GM19025 (cell line): ENCODE measurements around the gene NRXN3.

Source experiments
- ATAC-seq: cut with Tn5 transposase; IDR thresholded peaks from one replicate; pipeline ENCODE4 v1.9.1; 2021; ENCODE audit warnings: mild to moderate bottlenecking, low read depth, moderate library complexity; ENCODE audit not compliant: unreplicated experiment

NRXN3 gene

DNA sequence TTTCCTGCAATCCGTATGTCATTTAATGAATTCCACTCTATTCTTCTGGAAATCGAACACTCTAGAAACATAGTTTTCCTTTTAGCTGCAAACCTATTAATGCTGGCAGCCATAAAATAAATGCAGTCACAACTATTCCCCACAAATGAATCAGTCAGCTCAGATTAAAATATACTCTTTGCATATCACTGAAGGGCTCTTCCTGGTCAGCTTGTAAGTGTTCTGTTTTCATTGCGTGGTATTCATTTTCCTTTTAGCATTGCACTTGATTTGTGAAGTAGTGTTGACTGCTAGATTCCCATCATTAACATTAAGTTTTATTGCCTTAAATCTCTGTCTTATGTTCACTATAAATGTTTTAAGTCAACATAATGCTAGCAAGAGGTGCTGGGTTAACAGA lies 1355.2 kb downstream of the NRXN3 start:
- no peak for ATAC-seq

DNA sequence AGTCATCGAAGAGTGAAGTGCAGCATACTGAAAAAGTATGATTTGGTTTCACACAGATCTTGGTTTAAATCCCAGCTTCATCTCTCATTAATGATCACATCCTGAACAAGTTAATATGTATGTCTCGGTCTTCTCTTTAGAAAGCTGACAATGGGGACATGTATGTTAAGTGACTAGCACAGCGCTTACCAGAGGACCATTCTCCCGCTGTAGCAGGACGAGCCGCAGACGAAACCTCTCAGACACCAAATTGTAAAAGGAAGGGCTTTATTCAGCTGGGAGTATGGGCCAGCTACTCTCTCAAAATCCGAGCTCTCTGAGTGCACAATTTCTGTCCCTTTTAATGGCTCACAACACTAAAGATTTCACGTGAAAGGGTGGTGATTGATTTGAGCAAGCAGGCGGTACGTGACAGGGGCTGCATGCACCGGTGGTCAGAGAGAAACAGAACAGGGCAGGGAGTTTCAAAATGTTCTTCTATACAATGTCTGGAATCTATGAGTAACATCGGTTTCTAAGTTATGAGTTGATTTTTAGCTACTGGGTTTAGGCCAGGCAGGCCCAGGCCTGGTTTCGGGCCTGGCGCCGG lies 1358.7 kb downstream of the NRXN3 start:
- ATAC-seq: no peak

DNA sequence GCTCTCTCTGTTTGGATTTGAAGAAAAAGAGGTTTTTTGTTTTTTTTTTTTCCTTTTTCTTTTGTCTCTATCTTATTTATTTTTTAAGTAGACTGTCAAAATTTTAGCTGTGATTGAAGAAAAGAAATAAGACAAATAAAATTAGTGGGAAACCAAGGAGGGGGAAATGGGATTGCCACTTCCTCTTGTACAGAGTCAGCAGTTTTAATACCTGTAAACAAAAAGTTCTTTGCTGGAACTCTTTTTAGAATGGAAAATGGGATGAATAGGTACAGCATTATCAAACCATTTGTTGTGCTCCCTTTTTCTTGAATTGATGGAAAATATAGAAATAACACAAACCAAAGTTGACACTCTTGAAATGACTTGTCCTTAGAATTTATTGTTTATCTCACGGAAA lies 1360.4 kb downstream of the NRXN3 start:
- no peak for ATAC-seq

DNA sequence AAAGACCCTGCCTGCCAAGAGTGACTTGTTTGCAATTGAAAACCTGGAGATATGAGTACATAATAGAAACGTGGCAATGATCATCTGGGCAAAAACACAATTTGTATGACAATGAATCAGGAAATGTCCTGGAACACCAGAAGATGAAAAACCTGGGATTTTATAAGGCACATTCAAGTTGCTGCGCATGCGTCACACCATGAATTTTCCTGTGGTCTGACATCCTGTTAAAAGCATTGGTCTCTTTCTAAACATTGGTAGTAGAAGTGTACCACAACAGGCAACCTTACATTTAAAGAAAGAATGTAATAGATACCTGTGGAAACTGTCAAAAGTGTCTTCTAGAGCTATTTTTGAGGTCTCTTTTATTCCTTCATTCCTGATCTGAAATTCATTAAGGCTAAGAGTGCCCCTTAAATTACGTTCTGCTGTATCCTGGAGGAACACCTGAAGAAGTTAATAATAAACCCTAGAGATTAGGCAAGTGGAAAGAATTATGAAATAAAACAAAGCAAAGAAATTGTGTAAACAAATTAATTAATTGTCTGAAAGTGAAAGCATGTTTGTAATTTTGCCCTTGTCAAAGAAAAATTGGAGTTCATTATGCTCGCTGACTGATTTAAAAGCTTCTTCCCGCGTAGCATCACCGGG lies 1364.7 kb downstream of the NRXN3 start:
- no peak for ATAC-seq

DNA sequence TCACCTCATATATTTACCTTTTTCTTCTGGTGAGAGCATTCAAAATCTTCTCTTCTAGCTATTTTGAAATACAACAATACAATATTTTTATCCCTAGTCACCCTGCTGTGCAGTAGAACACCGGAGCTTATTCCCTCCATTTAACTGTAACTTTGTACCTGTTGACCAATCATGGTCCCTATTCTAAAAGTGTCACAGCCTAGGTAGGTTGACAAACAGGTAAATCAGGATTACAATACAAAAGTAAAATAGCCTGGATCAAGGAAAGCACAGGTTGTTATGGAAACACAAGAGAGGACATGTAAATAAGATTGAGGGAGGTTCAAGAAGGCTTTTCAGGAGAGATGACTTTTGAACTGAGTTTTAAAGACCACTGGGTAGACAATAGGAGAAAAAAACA lies 1370.2 kb downstream of the NRXN3 start:
- no peak for ATAC-seq

DNA sequence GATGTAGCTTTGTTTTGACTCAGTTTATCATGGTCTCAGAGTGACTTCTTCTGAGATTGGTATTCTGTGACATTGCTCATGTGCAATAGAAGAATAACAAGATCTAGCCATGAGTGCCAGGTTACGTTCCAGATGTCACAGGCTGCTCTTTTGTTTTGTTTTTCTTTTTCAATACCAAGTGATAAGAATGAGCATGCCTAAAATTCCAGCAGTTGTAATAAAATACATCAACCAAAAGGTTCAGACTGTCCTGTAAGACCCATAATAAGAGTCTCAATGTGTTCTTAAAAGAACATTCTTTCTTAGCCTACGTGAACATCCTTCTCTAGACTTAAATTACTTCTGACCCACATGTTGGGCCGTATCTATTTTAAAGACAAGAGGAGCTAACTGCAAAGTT lies 1371.9 kb downstream of the NRXN3 start:
- no peak for ATAC-seq

DNA sequence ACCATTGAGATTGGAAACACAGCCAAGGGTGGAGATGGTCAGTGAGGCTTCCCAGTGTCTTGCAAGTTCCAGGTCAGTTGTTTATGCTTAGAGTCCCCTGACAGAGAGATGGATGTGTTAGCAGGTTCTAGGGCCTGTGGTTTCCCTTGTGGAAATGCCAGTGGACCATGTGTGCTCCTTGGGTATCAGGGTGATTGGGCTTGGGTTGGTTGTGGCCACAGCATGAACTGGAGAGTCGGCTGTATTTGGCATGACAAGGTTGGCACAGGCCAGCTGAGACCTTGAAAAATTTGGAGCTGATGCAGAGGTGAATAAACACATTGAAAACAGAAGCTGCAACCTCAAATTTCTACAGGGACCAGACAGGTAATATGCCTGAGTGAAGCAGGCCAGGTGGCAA lies 1373.2 kb downstream of the NRXN3 start:
- no peak for ATAC-seq

GRCh38 chr14:79543967-79544697 lies 1374.0 kb downstream of the NRXN3 start:
- no peak for ATAC-seq

DNA sequence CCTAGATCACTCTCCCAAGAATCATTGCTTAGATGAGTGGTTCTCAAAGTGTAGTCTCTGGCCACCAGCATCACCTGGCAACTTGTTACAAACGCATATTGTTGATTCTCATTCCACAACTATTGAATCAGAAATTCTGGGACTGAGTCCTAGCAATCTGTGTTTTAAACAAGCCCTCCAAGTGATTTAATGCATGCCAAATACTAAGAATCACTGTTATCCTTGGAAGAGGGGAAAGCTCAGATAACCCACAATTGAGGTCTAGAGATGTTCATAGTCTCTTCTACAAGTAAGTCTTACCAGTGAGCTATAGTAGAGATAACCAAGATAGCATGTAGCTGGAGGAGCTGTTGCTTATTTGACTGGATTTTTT lies 1374.5 kb downstream of the NRXN3 start:
- ATAC-seq: no peak

DNA sequence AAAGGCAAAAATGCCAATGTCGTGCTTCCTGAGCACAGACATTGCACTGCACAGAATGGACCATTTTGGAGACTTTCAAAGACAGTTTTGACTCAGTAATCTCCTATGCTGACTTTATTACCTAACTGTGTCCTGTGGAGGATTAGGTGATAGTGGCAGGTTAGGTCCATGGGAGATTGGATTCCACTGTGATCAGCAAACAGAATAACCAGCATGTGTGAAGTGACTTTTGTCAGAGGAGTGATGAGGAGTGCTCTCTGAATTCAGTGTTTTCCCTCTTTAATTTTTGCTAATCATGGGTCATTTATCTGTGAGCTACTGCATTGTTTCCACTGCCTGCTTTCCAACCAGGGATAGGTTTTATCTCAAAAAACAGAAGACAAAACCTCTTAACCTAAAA lies 1378.7 kb downstream of the NRXN3 start:
- ATAC-seq: no peak

GRCh38 chr14:79549515-79549914 lies 1379.3 kb downstream of the NRXN3 start:
- no peak for ATAC-seq

DNA sequence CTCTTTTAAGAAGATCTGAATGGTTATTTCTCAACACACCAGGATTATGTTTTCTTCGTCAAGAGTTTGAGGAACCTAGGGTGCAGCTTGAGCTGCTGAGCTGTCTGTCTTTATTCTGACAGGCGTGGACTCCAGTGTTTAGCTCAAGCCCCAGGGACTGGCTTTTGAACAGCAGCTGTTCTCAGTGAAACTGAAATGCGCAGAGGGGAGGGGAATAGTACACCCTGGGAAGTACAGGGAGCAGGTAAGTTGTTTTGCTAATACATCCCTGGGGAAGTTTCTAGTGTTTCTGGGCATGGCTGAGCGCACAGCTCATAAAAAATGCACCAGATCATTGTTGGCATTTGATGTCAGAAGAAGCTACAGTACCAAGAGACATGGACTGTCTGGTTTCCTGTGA lies 1381.3 kb downstream of the NRXN3 start:
- no peak for ATAC-seq

DNA sequence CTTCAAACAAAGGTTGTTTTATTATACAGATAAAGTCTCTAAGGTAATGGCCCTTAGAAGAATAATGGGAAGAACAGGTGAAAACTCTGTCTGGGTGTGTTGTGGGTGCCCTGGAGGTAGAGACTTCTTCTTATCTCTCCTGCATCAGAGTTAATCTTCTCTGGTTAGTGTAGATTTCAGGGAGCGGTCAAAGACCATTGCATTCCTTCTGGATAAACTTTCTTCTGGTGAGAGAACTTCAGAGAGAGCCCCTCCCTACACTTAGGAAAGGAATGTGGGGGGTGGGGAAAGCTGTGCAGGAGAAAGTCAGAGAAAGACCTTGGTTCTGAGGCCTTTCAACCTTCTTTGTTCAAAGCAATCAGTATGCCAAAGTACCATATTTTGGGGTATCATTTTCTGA lies 1382.6 kb downstream of the NRXN3 start:
- ATAC-seq: no peak

DNA sequence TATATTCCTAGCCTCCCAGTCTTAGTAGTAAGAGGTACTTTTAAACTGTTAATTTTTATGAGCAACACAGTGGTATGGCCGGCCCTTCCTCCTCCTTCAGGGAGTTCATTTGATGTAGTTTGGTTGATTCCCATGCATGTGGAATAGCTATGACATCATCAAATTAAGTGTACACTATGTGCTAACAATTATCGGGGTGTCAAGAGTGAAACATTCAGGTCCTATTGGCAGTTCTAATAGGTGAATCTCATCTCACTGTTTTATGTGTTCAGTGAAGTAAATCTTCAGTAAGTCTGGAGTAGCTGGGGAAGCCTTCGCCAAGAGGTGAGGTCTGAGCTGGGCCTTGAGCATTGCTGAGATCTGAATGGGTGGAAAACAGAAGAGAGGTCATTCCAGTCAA lies 1384.6 kb downstream of the NRXN3 start:
- no peak for ATAC-seq

GRCh38 chr14:79555429-79555828 lies 1385.3 kb downstream of the NRXN3 start:
- ATAC-seq: no peak

DNA sequence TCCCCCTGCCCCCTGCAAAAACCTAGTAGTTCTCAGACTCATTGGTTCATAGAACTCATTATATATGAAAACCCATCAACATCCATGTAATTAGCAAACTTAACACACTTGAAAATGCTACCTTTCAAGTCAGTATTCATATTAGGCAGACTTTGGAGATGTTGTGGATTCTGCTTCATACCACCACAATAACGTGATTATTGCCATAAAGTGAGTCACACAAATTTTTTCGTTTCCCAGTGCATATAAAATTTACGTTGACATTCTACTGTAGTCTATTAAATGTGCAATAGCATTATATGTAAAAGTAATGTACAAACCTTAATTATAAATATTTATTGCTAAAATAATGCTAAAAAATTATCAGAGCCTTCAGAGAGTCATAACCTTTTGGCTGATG lies 1387.1 kb downstream of the NRXN3 start:
- no peak for ATAC-seq

DNA sequence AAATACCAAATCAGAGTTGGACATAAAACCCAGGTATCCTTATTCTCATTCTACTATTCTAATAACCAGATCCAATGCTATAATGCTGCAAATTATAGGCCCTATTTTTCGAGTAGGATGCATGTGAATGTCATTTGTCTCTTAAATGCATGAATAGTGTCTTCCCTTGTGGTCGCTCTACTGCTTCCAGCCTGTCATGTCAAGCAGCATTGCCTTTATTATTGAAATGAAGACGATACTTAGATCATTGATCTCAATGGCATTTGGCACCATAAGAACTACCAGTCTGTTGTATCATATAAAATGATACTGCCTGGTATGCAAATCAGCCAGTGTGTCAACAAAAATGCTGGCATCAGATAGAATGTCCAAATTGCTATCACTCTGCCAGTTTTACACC lies 1392.0 kb downstream of the NRXN3 start:
- ATAC-seq: no peak

GRCh38 chr14:79564371-79564770 lies 1394.2 kb downstream of the NRXN3 start:
- no peak for ATAC-seq

GRCh38 chr14:79567306-79567705 lies 1397.1 kb downstream of the NRXN3 start:
- ATAC-seq: no peak

DNA sequence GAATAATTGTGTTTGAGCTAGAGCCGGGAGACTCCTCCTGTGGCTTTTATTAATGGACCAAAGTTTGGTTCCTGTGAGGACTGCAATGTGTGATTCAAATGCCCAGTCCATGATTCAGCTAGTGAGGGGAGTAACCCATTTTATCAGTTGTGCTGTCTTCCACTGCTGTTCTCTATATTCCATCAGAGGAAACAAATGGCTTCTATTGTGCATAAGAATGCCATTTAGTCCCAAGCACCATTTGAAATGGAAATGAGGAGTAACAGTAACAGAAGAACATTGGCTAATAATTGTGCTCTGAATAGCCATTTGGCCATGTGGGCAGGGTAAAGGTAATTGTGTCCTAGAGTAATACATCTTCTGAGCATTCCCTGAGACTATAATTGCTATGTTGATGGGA lies 1398.4 kb downstream of the NRXN3 start:
- no peak for ATAC-seq

DNA sequence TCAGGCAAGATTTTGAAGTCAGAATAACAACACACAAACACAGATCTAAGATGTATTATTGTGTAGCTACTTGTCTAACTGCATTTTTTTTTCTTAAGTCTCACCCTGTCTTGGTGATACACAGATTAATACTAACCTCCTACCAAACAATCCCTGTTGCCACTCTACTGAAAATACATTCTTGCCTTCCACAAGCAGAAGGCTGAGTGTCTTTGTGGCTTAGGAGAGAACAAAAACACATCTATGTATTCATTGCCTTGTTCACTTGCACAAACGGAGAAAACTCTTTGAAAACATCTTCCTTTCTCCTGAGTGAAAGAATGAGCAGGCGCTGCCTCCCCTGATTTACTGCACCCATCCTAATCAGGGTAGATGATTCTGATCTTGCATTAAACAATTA lies 1398.9 kb downstream of the NRXN3 start:
- no peak for ATAC-seq

DNA sequence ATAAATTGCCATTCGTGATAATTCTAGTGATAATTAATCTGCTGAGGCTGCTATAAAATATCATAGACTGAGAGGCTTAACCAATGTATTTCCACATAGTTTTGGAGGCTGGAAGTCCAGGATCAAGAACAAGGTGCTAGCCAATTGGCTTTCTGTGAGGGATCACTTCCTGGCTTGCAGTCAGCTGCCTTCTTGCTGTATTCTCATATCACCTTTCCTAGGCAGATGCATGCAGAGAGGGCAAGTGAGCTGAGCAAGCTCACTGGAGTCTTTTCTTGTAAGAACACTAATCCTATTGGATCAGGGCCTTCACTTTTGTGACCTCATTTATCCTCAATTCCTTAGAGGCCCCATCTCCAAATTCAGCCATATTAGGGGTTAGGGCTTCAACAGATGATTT lies 1400.5 kb downstream of the NRXN3 start:
- ATAC-seq: no peak
